ENCODE results near the gene FFAR4.

FFAR4 gene

DNA sequence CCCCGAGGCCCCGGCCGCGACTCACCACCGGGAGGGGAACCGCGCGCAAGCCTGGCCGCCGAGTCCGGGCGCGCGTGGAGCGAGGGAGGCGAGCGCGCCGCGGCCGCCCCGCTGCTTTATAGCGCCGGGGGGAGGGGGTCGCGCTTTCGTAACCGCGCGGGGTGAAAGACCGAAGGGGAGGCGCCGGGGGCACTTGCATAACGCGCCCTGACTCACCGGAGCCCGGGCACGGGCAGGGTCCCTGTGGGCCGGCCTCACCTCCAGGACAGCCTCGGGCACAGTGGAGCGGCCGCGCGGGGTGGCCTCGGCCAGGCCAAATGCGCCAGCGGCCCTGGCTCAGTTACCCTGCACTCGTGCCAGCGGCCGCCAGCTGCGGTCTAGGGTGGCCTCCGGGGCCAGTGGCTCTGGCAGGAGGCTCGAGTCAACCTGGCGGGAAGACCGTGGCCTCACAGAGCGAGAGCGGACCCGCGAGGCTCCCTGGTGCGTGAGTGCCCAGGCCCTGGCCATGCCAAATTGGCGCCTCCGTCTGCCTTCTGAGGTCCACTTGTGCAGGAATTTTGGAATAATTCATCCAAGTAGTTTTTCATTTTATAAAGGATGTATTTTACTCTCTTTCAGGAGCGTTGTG is 34.8 kb downstream of the FFAR4 start, which contains the start of gene RBP4:
RBP4 (minus strand) TSS at position 90 of the 628 bp plus-strand sequence. CDS start 207 bp downstream, outside the sequence.
- TF ChIP-seq, protein P1, sequence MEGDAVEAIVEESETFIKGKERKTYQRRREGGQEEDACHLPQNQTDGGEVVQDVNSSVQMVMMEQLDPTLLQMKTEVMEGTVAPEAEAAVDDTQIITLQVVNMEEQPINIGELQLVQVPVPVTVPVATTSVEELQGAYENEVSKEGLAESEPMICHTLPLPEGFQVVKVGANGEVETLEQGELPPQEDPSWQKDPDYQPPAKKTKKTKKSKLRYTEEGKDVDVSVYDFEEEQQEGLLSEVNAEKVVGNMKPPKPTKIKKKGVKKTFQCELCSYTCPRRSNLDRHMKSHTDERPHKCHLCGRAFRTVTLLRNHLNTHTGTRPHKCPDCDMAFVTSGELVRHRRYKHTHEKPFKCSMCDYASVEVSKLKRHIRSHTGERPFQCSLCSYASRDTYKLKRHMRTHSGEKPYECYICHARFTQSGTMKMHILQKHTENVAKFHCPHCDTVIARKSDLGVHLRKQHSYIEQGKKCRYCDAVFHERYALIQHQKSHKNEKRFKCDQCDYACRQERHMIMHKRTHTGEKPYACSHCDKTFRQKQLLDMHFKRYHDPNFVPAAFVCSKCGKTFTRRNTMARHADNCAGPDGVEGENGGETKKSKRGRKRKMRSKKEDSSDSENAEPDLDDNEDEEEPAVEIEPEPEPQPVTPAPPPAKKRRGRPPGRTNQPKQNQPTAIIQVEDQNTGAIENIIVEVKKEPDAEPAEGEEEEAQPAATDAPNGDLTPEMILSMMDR (IDR thresholded peaks at IDR 0.05; ENCODE audit: extremely low read depth, missing control alignments): no peak
- DNase-seq (ENCODE audit: low spot score): no peak

DNA sequence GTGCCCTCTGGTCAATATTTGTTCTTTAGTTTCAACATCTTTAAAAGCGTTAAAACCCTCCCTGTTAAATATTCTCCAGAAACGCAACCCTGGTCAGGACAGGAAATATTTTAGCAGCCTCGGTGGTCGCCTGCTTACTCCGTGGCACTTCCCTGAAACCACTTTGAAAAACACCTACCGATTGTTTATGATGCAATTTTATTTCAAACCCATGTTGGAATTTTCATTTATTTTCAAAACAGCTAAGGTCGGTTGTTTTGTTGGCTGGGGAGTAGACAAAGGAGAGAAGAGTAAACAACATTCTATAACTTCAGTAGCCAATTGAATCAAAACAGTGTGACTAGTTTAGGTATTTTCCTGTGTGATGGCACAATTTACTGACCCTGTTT is 35.3 kb downstream of the FFAR4 start:
- TF ChIP-seq, protein P1 (IDR thresholded peaks at IDR 0.05; ENCODE audit: extremely low read depth, missing control alignments): no peak
- no peak for DNase-seq (ENCODE audit: low spot score)

DNA sequence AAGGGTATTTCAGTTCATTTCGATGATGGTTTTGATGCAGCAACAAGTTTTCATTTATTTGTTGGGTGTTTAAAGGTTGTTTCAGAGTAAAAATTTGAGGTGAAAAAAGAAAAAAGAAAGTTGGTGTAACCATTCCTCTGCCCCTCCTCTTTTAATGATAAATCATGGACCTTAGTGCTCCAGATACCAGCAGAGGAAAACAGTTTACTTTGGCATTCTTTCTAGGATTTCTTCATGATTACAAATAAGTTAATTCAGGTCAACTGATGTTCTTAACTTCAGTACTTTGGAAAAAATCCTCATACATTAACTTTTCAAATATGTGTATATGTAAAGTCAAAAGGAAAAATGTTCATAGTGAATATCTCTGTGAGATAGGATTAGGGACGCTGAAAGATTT is 36.6 kb downstream of the FFAR4 start:
- DNase-seq (ENCODE audit: low spot score): no peak
- TF ChIP-seq, protein P1 (IDR thresholded peaks at IDR 0.05; ENCODE audit: extremely low read depth, missing control alignments): no peak

DNA sequence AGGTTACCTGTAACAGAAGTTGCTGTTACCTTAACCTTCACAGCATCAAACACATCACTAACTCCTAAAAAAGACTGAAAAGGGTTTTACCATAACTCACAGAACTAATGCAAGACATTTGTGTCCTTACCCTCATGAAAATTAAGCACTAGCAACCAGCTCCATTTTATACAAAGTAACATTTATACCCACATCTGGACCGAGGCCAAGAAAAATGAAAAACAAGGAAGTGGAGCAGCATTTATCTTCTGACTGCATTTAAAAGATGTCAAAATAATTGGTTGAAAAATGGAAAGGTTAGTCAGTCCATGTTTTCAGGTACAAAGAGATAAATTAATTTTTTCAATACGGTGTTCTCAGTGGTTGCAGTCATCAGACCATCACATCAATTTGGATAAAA is 37.7 kb downstream of the FFAR4 start:
- TF ChIP-seq, protein P1 (IDR thresholded peaks at IDR 0.05; ENCODE audit: extremely low read depth, missing control alignments): no peak
- DNase-seq (ENCODE audit: low spot score): no peak

DNA sequence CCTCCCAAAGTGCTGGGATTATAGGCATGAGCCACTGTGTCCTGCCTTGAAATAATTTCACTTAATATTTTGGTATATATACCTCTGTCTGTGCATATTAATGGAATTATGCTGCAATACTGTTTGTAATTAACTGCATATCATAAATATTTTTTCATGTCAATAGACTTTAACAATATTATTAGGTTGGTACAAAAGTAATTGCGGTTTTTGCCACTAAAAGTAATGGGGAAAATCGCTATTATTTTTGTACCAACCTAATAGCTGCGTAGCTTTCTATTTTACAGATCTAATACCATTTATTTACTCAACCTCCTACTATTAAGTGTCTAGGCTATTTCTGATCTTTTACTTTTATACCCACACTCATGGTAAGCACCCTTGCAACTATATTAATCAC is 42.0 kb downstream of the FFAR4 start:
- TF ChIP-seq, protein P1 (IDR thresholded peaks at IDR 0.05; ENCODE audit: extremely low read depth, missing control alignments): no peak
- DNase-seq (ENCODE audit: low spot score): no peak

DNA sequence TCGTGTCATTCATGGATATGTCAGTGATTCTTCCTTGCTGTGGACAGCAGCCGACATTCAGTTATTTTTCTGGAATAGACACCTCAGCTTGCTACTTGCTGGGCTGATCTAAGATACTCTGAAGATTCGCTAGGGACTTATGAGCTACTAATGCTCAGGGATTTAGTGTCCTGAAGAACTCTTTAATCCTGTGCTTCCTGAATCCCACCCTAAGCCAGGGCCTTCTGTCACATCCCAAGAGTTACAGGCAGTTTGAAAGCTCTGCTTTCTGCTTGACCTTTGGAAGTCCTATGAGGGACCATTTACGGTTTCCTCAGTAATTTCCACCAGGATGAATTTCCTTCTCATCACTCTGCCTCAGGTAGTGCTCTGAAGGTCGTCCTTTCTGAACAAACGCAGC is 45.8 kb downstream of the FFAR4 start, which contains the start of gene PDE6C:
PDE6C (plus strand) TSS at position 227 of the 400 bp plus-strand sequence. CDS start 189 bp downstream, outside the sequence.
- no peak for DNase-seq (ENCODE audit: low spot score)
- TF ChIP-seq, protein P1 (IDR thresholded peaks at IDR 0.05; ENCODE audit: extremely low read depth, missing control alignments): no peak

DNA sequence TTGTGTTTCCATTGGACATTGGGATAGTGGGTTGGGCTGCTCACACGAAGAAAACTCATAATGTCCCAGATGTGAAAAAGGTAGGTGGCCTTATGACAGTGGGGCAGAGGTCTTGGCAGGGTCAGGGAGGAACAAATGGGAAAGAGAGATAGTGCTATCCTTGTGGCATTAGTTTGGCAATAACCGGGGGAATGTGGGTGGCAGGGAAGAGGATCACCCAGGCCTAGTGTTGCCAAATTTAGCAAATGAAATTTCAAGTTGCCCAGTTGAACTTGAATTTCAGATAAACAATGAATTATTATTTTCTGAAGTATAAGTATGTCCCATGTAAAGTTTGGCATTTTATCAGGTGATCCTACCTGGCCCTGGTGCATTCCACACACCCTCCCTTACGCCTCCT is 46.7 kb downstream of the FFAR4 start:
- TF ChIP-seq, protein P1 (IDR thresholded peaks at IDR 0.05; ENCODE audit: extremely low read depth, missing control alignments): no peak
- no peak for DNase-seq (ENCODE audit: low spot score)
